GM23338 (cell line): Measurements from ENCODE around the gene ANO5. TPM values are rescaled to one million over a fixed set of nuclear protein-coding genes. Genes with fewer than 3 reads are reported as not detected.

Experiments used
- ATAC-seq: fragments of 200-7000 bp; cut with Tn5 transposase; 3 replicates; pipeline ENCODE4 v1.9.1; 2020
- DNase-seq: peaks from one replicate; pipeline ENCODE4 v3.0.0-alpha.2; 2015; ENCODE audit warnings: low spot score
- H2AFZ ChIP-seq: fragments of 200-600 bp; sonication (generic); 2 replicates; pipeline ENCODE4 v1.8.0; 2016; ENCODE audit warnings: antibody characterized with exemption, mild to moderate bottlenecking, moderate library complexity
- H3F3A ChIP-seq: fragments of 200-600 bp; sonication (generic); replicated peaks from 2 replicates; pipeline ENCODE4 v1.8.0; 2017; ENCODE audit warnings: antibody characterized with exemption, mixed run types, low read depth
- H3K27ac ChIP-seq: fragments of 200-600 bp; sonication (generic); 2 replicates; pipeline ENCODE4 v1.6.1; 2016; ENCODE audit warnings: low read depth
- H3K27me3 ChIP-seq: fragments of 200-600 bp; sonication (generic); 2 replicates; pipeline ENCODE4 v1.8.0; 2016; ENCODE audit warnings: mild to moderate bottlenecking, mixed run types, moderate library complexity; ENCODE audit not compliant: insufficient read depth
- H3K36me3 ChIP-seq: fragments of 200-600 bp; sonication (generic); 2 replicates; pipeline ENCODE4 v1.8.0; 2016; ENCODE audit warnings: mild to moderate bottlenecking; ENCODE audit not compliant: insufficient read depth
- H3K4me1 ChIP-seq: fragments of 200-600 bp; sonication (generic); 2 replicates; pipeline ENCODE4 v1.8.0; 2016; ENCODE audit warnings: mild to moderate bottlenecking, moderate library complexity; ENCODE audit not compliant: insufficient read depth
- H3K4me2 ChIP-seq: fragments of 200-600 bp; sonication (generic); 2 replicates; pipeline ENCODE4 v1.7.1; 2017; ENCODE audit warnings: mixed run types
- H3K4me3 ChIP-seq: fragments of 200-600 bp; sonication (generic); 2 replicates; pipeline ENCODE4 v1.6.1; 2016; ENCODE audit warnings: mixed run types
- H3K79me2 ChIP-seq: fragments of 200-600 bp; sonication (generic); replicated peaks from 2 replicates; pipeline ENCODE4 v1.8.0; 2017; ENCODE audit warnings: mild to moderate bottlenecking; ENCODE audit not compliant: insufficient read depth
- H3K9me2 ChIP-seq: fragments of 200-600 bp; sonication (generic); 2 replicates; pipeline ENCODE4 v1.8.0; 2017; ENCODE audit not compliant: insufficient read depth
- H4K20me1 ChIP-seq: fragments of 200-600 bp; sonication (generic); replicated peaks from 2 replicates; pipeline ENCODE4 v1.8.0; 2017; ENCODE audit warnings: mild to moderate bottlenecking; ENCODE audit not compliant: insufficient read depth
- H3K27ac Mint-ChIP-seq: 2 replicates; pipeline ENCODE4 v1.8.0; 2020; ENCODE audit warnings: inconsistent platforms, mild to moderate bottlenecking, moderate library complexity, mixed read lengths
- H3K27me3 Mint-ChIP-seq: 3 replicates; pipeline ENCODE4 v1.8.0; 2022; ENCODE audit warnings: low read depth, mild to moderate bottlenecking, moderate library complexity, mixed read lengths, inconsistent platforms; ENCODE audit not compliant: insufficient read depth, poor library complexity
- H3K36me3 Mint-ChIP-seq: 3 replicates; pipeline ENCODE4 v1.8.0; 2021; ENCODE audit warnings: low read depth, mild to moderate bottlenecking, inconsistent platforms, moderate library complexity, mixed read lengths
- H3K4me1 Mint-ChIP-seq: 3 replicates; pipeline ENCODE4 v1.8.0; 2020; ENCODE audit warnings: mild to moderate bottlenecking, inconsistent platforms, mixed read lengths
- H3K4me3 Mint-ChIP-seq: 3 replicates; pipeline ENCODE4 v1.8.0; 2021; ENCODE audit warnings: moderate library complexity, mild to moderate bottlenecking, inconsistent platforms, mixed read lengths
- H3K9me3 Mint-ChIP-seq: 3 replicates; pipeline ENCODE4 v1.8.0; 2020; ENCODE audit warnings: moderate library complexity, mild to moderate bottlenecking, inconsistent platforms, mixed read lengths
- CREB1 ChIP-seq: fragments of 250-450 bp; sonication (Bioruptor Pico); IDR thresholded peaks from 2 replicates; pipeline ENCODE4 v1.5.0; 2020; ENCODE audit warnings: low read depth, mild to moderate bottlenecking, moderate library complexity
- CTCF ChIP-seq, 2 experiments: fragments of 200-600 bp in 1 of 2; sonication (generic) in 1 of 2; conservative IDR thresholded peaks; 2 replicates each; pipeline versions ENCODE4 v1.5.1 to v1.6.1; 2016 to 2017; ENCODE audit warnings: antibody characterized with exemption in 2 of 2, low read depth in 2 of 2, mild to moderate bottlenecking in 2 of 2, moderate library complexity in 1 of 2
- ETS1 ChIP-seq: IDR thresholded peaks from 2 replicates; pipeline ENCODE4 v1.6.1; 2016; ENCODE audit warnings: antibody characterized with exemption
- EZH2 ChIP-seq: fragments of 200-600 bp; sonication (generic); IDR thresholded peaks from one replicate; pipeline ENCODE4 v1.8.0; 2017; ENCODE audit warnings: antibody characterized with exemption, mild to moderate bottlenecking, low read depth; ENCODE audit not compliant: unreplicated experiment
- EZH2phosphoT487 ChIP-seq: fragments of 200-600 bp; sonication (generic); IDR thresholded peaks from one replicate; pipeline ENCODE4 v1.8.1; 2018; ENCODE audit warnings: antibody characterized with exemption; ENCODE audit not compliant: unreplicated experiment
- JUNB ChIP-seq: IDR thresholded peaks from one replicate; pipeline ENCODE4 v1.6.1; 2016; ENCODE audit warnings: antibody characterized with exemption; ENCODE audit not compliant: unreplicated experiment
- NANOG ChIP-seq: IDR thresholded peaks from 2 replicates; pipeline ENCODE4 v1.6.1; 2016; ENCODE audit warnings: antibody characterized with exemption, borderline replicate concordance
- POLR2AphosphoS5 ChIP-seq: IDR thresholded peaks from 2 replicates; pipeline ENCODE4 v1.6.1; 2016; ENCODE audit warnings: antibody characterized with exemption, low read depth
- STAT1 ChIP-seq: IDR thresholded peaks from one replicate; pipeline ENCODE4 v1.6.1; 2016; ENCODE audit warnings: antibody characterized with exemption; ENCODE audit not compliant: unreplicated experiment
- ZNF114 ChIP-seq: fragments of 250-450 bp; sonication (Bioruptor Pico); IDR thresholded peaks from 2 replicates; pipeline ENCODE4 v1.5.0; 2020; ENCODE audit warnings: mild to moderate bottlenecking, moderate library complexity
- ZNF331 ChIP-seq: fragments of 250-450 bp; sonication (Bioruptor Pico); IDR thresholded peaks from 2 replicates; pipeline ENCODE4 v1.5.0; 2020; ENCODE audit warnings: low read depth, mild to moderate bottlenecking, moderate library complexity
- polyA plus RNA-seq: library from polyadenylated mRNA; unstranded; fragments of >200 nt; fragmentation: Nextera tagmentation; extraction: Ambion mirVana; gene quantifications from 2 replicates; pipeline ENCODE4 v1.2.1, GENCODE V29; 2016
- total RNA-seq: library from RNA; depleted of rRNA; stranded (reverse); fragments of >200 nt; shearing (Covaris generic); gene quantifications from 2 replicates; pipeline ENCODE4 v1.2.3, GENCODE V29; 2014
- TF ChIP-seq, protein P1 (sequence below): fragments of 250-450 bp; sonication (Bioruptor Pico); IDR thresholded peaks from 2 replicates; pipeline ENCODE4 v1.5.0; 2020; ENCODE audit warnings: mild to moderate bottlenecking, moderate library complexity
- TF ChIP-seq, protein P2 (sequence below): IDR thresholded peaks from one replicate; pipeline ENCODE4 v1.6.1; 2018; ENCODE audit warnings: antibody characterized with exemption; ENCODE audit not compliant: unreplicated experiment

The ANO5 gene
- total and polyA plus RNA-seq, 2 experiments from 2014 or later, result 1.8 to 8.3 TPM

- Histone ChIP-seq H3K79me2 (no peaks in the 10 kb centered on the region), H3K4me2 (no peak overlapping the region), H3K27ac (no peak overlapping the region), H3K36me3 (no peaks in the 10 kb centered on the region), H4K20me1 (no peaks in the 10 kb centered on the region), H3F3A (no peaks in the 10 kb centered on the region), H3K27me3 (no peaks in the 10 kb centered on the region; the same call in 1 of the 2 replicates), H3K4me3 (no peak overlapping the region), H2AFZ (no peak overlapping the region), H3K9me2 (no peaks in the 10 kb centered on the region), H3K4me1 (no peaks in the 10 kb centered on the region)
- DNase-seq, result no peak
- no peak for TF ChIP-seq EZH2
- no peak for TF ChIP-seq POLR2AphosphoS5
- TF ChIP-seq ZNF331 (CRISPR knock-in tag), result no peak
- no peak for TF ChIP-seq CREB1 (CRISPR knock-in tag)
- TF ChIP-seq, protein P1, sequence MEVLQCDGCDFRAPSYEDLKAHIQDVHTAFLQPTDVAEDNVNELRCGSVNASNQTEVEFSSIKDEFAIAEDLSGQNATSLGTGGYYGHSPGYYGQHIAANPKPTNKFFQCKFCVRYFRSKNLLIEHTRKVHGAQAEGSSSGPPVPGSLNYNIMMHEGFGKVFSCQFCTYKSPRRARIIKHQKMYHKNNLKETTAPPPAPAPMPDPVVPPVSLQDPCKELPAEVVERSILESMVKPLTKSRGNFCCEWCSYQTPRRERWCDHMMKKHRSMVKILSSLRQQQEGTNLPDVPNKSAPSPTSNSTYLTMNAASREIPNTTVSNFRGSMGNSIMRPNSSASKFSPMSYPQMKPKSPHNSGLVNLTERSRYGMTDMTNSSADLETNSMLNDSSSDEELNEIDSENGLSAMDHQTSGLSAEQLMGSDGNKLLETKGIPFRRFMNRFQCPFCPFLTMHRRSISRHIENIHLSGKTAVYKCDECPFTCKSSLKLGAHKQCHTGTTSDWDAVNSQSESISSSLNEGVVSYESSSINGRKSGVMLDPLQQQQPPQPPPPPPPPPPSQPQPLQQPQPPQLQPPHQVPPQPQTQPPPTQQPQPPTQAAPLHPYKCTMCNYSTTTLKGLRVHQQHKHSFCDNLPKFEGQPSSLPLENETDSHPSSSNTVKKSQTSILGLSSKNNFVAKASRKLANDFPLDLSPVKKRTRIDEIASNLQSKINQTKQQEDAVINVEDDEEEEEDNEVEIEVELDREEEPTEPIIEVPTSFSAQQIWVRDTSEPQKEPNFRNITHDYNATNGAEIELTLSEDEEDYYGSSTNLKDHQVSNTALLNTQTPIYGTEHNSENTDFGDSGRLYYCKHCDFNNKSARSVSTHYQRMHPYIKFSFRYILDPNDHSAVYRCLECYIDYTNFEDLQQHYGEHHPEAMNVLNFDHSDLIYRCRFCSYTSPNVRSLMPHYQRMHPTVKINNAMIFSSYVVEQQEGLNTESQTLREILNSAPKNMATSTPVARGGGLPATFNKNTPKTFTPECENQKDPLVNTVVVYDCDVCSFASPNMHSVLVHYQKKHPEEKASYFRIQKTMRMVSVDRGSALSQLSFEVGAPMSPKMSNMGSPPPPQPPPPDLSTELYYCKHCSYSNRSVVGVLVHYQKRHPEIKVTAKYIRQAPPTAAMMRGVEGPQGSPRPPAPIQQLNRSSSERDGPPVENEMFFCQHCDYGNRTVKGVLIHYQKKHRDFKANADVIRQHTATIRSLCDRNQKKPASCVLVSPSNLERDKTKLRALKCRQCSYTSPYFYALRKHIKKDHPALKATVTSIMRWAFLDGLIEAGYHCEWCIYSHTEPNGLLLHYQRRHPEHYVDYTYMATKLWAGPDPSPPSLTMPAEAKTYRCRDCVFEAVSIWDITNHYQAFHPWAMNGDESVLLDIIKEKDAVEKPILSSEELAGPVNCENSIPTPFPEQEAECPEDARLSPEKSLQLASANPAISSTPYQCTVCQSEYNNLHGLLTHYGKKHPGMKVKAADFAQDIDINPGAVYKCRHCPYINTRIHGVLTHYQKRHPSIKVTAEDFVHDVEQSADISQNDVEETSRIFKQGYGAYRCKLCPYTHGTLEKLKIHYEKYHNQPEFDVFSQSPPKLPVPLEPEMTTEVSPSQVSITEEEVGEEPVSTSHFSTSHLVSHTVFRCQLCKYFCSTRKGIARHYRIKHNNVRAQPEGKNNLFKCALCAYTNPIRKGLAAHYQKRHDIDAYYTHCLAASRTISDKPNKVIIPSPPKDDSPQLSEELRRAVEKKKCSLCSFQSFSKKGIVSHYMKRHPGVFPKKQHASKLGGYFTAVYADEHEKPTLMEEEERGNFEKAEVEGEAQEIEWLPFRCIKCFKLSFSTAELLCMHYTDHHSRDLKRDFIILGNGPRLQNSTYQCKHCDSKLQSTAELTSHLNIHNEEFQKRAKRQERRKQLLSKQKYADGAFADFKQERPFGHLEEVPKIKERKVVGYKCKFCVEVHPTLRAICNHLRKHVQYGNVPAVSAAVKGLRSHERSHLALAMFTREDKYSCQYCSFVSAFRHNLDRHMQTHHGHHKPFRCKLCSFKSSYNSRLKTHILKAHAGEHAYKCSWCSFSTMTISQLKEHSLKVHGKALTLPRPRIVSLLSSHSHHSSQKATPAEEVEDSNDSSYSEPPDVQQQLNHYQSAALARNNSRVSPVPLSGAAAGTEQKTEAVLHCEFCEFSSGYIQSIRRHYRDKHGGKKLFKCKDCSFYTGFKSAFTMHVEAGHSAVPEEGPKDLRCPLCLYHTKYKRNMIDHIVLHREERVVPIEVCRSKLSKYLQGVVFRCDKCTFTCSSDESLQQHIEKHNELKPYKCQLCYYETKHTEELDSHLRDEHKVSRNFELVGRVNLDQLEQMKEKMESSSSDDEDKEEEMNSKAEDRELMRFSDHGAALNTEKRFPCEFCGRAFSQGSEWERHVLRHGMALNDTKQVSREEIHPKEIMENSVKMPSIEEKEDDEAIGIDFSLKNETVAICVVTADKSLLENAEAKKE (CRISPR knock-in tag), result no peak
- no peak for TF ChIP-seq EZH2phosphoT487
- no peak for TF ChIP-seq CTCF (conservative IDR thresholded peaks at IDR 0.05; ENCODE audit: low read depth in 2 of 2)
- no peak for TF ChIP-seq NANOG
- no peak for TF ChIP-seq STAT1
- no peak for TF ChIP-seq ETS1
- TF ChIP-seq JUNB, result no peak
- TF ChIP-seq, protein P2, sequence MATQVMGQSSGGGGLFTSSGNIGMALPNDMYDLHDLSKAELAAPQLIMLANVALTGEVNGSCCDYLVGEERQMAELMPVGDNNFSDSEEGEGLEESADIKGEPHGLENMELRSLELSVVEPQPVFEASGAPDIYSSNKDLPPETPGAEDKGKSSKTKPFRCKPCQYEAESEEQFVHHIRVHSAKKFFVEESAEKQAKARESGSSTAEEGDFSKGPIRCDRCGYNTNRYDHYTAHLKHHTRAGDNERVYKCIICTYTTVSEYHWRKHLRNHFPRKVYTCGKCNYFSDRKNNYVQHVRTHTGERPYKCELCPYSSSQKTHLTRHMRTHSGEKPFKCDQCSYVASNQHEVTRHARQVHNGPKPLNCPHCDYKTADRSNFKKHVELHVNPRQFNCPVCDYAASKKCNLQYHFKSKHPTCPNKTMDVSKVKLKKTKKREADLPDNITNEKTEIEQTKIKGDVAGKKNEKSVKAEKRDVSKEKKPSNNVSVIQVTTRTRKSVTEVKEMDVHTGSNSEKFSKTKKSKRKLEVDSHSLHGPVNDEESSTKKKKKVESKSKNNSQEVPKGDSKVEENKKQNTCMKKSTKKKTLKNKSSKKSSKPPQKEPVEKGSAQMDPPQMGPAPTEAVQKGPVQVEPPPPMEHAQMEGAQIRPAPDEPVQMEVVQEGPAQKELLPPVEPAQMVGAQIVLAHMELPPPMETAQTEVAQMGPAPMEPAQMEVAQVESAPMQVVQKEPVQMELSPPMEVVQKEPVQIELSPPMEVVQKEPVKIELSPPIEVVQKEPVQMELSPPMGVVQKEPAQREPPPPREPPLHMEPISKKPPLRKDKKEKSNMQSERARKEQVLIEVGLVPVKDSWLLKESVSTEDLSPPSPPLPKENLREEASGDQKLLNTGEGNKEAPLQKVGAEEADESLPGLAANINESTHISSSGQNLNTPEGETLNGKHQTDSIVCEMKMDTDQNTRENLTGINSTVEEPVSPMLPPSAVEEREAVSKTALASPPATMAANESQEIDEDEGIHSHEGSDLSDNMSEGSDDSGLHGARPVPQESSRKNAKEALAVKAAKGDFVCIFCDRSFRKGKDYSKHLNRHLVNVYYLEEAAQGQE, result no peak
- TF ChIP-seq ZNF114 (CRISPR knock-in tag), result no peak
- no peaks in the 10 kb centered on the region for H3K4me1 Mint-ChIP-seq
- no peak for ATAC-seq
- H3K27ac Mint-ChIP-seq, result no peak overlapping the region
- no peaks in the 10 kb centered on the region for H3K27me3 Mint-ChIP-seq
- no peaks in the 10 kb centered on the region for H3K36me3 Mint-ChIP-seq
- H3K4me3 Mint-ChIP-seq, result no peak overlapping the region
- no peaks in the 10 kb centered on the region for H3K9me3 Mint-ChIP-seq
Observed at GRCh38 chr11:22165759-22166513, 26.9 kb upstream of the ANO5 start.
